ENCODE measurements around the gene MAGI2. TPM values are rescaled to one million over a fixed set of nuclear protein-coding genes. Genes with fewer than 3 reads are reported as not detected.

MAGI2 gene
- total and polyA plus RNA-seq, 2 experiments from 2014 or later: 16.8 to 24.7 TPM

GRCh38 chr7:78794101-78794500 is 659.4 kb downstream of the MAGI2 start:
- no peak for DNase-seq (ENCODE audit: low read depth in 1 of 2, low spot score in 1 of 2)
- H3K4me1 ChIP-seq (ENCODE audit: low read depth): no peaks in the 10 kb centered on the region
- TF ChIP-seq CTCF (IDR thresholded peaks at IDR 0.05; ENCODE audit: low read depth, low read length): no peak
- no peak overlapping the region for H3K27ac ChIP-seq
- no peak overlapping the region for H3K4me3 ChIP-seq
- no peaks in the 10 kb centered on the region for H3K36me3 ChIP-seq
- H3K9me3 ChIP-seq (ENCODE audit: low read depth): no peaks in the 10 kb centered on the region
- no peaks in the 10 kb centered on the region for H3K27me3 ChIP-seq

GRCh38 chr7:78792624-78793023 is 660.8 kb downstream of the MAGI2 start:
- TF ChIP-seq CTCF (IDR thresholded peaks at IDR 0.05; ENCODE audit: low read depth, low read length): no peak
- no peaks in the 10 kb centered on the region for H3K9me3 ChIP-seq (ENCODE audit: low read depth)
- no peaks in the 10 kb centered on the region for H3K4me1 ChIP-seq (ENCODE audit: low read depth)
- H3K27me3 ChIP-seq: no peaks in the 10 kb centered on the region
- DNase-seq (ENCODE audit: low read depth in 1 of 2, low spot score in 1 of 2): no peak
- no peak overlapping the region for H3K27ac ChIP-seq
- H3K36me3 ChIP-seq: no peaks in the 10 kb centered on the region
- no peak overlapping the region for H3K4me3 ChIP-seq

GRCh38 chr7:78792006-78792405 is 661.5 kb downstream of the MAGI2 start:
- H3K9me3 ChIP-seq (ENCODE audit: low read depth): no peaks in the 10 kb centered on the region
- H3K27ac ChIP-seq: no peak overlapping the region
- H3K4me1 ChIP-seq (ENCODE audit: low read depth): no peaks in the 10 kb centered on the region
- TF ChIP-seq CTCF (IDR thresholded peaks at IDR 0.05; ENCODE audit: low read depth, low read length): no peak
- no peak overlapping the region for H3K4me3 ChIP-seq
- H3K27me3 ChIP-seq: no peaks in the 10 kb centered on the region
- DNase-seq (ENCODE audit: low read depth in 1 of 2, low spot score in 1 of 2): no peak
- H3K36me3 ChIP-seq: no peaks in the 10 kb centered on the region

- H3K27ac ChIP-seq: no peak overlapping the region
- H3K27me3 ChIP-seq: no peaks in the 10 kb centered on the region
- no peak overlapping the region for H3K4me3 ChIP-seq
- DNase-seq (ENCODE audit: low read depth in 1 of 2, low spot score in 1 of 2): no peak
- TF ChIP-seq CTCF (IDR thresholded peaks at IDR 0.05; ENCODE audit: low read depth, low read length): no peak
- no peaks in the 10 kb centered on the region for H3K36me3 ChIP-seq
- H3K9me3 ChIP-seq (ENCODE audit: low read depth): no peaks in the 10 kb centered on the region
- H3K4me1 ChIP-seq (ENCODE audit: low read depth): no peaks in the 10 kb centered on the region
Measured at GRCh38 chr7:78788464-78788863, 665.0 kb downstream of the MAGI2 start.

GRCh38 chr7:78787854-78788253 is 665.6 kb downstream of the MAGI2 start:
- Histone ChIP-seq H3K9me3 (ENCODE audit: low read depth) (no peaks in the 10 kb centered on the region), H3K4me3 (no peak overlapping the region), H3K27me3 (no peaks in the 10 kb centered on the region), H3K36me3 (no peaks in the 10 kb centered on the region), H3K4me1 (ENCODE audit: low read depth) (no peaks in the 10 kb centered on the region), H3K27ac (no peak overlapping the region)
- no peak for DNase-seq (ENCODE audit: low read depth in 1 of 2, low spot score in 1 of 2)
- no peak for TF ChIP-seq CTCF (IDR thresholded peaks at IDR 0.05; ENCODE audit: low read depth, low read length)

- Histone ChIP-seq H3K4me1 (ENCODE audit: low read depth) (no peaks in the 10 kb centered on the region), H3K27me3 (no peaks in the 10 kb centered on the region), H3K36me3 (no peaks in the 10 kb centered on the region), H3K4me3 (no peak overlapping the region), H3K9me3 (ENCODE audit: low read depth) (no peaks in the 10 kb centered on the region), H3K27ac (no peak overlapping the region)
- DNase-seq (ENCODE audit: low read depth in 1 of 2, low spot score in 1 of 2): no peak
- TF ChIP-seq CTCF (IDR thresholded peaks at IDR 0.05; ENCODE audit: low read depth, low read length): no peak
Measured at GRCh38 chr7:78786055-78786454, 667.4 kb downstream of the MAGI2 start.

All from cardiac muscle cell (in vitro differentiated cells and primary cell).